Hair follicular keratinocyte (primary cell): ENCODE measurements around the gene TMEM150B. TPM values are rescaled to one million over a fixed set of nuclear protein-coding genes. Genes with fewer than 3 reads are reported as not detected.

Experiments
- total RNA-seq: library from RNA; depleted of rRNA; stranded (reverse); fragments of >200 nt; gene quantifications from 2 replicates; pipeline ENCODE4 v1.2.3, GENCODE V29; 2015

TMEM150B gene, protein sequence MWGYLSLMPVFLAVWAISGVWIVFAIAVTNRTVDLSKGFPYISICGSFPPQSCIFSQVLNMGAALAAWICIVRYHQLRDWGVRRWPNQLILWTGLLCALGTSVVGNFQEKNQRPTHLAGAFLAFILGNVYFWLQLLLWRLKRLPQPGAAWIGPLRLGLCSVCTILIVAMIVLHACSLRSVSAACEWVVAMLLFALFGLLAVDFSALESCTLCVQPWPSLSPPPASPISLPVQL
- total RNA-seq, result not detected in 2 replicates

GRCh38 chr19:55325172-55325571 lies at the start of gene TMEM150B:
Gene TMEM150B (minus strand): TSS chr19:55325341. CDS start chr19:55321036, 4,305 bp downstream.

DNA sequence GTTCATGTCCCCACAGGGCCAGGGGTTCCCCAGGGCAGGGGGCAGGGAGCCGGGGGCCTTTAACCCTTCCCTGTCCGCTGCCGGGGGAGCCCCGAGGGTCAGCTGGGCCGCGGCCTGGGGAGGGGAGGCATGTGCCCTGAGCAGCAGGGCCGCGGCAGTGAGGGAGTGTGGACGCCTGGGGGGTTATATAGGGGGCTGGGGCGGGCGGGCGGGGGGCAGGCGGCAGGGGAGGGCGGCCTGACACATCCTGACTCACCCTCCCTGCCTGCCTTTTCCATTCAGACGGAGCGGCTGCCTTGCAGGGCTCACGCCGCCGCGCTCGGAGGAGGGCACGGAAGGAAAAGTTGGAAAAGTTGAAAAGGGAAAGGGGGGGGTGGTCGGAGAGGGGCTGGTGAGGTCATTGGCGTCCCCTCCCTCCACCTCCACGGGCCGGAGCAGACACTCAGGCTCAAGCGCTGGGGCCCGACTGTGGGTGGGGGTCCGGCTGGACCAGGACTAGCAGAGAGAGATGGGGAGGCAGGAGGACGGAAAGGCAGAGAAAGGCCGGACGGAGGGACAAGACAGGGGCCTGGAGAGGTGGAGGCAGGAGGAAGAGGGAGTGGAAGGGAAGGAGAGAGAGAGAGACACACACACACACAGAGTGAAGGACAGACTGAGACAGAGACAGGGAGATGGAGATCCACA lies 45.3 kb upstream of the TMEM150B start, which contains the start of gene IL11:
Gene IL11, minus strand, starts transcription at position 159 of the 684 bp plus-strand sequence. Its CDS starts 153 bp downstream, at position 6.

DNA sequence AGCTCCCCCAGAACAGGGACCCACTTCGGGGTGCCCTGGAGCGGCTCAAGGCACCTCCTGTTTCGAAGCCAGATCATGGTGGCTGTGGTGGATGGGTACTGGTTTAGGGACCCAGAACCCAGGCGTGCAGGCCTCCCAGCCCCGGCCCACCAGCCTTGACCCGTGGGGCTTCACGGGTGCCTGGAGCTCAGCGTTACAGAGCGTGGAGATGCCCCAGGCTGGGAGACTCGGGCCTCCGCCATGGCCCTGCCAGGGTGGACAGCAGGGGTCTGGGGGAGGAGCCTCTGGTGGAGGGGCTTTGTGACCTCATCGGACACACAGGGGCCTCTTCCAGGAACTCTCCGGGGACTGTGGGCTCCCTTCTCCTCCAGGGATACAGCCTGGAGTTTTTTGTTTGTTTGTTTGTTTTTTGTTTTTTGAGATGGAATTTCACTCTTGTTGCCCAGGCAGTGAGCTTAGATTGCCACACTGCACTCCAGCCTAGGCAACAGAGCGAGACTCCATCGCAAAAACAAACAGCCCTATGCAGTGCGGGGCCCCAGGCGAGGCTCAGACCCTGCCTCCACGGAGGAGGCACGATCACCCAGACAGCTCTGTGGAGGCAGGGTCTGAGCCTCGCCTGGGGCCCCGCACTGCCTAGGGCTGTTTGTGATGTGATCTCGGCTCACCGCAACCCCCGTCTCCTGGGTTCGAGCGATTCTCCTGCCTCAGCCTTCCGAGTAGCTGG lies 38.0 kb upstream of the TMEM150B start, which contains the start of gene GARIN5B:
Gene GARIN5B, minus strand, starts transcription at position 271 of the 727 bp plus-strand sequence. Its CDS starts 194 bp downstream, at position 77.

DNA sequence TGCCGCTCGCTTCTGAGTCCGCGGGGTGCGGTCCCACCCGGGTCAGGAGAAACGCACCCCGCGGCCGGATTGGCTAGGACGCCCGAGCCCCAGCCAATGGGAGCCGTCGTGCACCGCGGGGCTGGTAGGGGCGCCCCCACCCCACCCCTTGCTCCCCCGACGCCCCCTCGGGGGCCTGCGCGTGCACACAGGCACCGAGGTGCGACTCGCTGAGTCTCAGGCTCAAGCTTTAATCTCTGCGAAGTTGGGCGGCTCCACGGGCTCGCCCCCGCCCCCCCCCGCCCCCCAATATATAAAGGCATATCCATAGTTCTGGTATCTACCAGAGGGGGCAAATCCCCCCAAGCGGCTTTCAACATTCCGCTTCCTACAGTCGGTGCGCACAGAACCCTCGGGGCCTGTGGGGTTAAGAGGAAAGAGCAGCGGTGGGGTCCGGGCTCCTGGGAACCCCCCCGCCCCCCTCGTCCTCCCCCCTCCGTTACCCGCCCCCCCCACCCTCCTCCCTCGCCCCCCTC lies 29.6 kb upstream of the TMEM150B start, which contains the start of gene COX6B2:
Gene COX6B2, minus strand, starts transcription at position 22 of the 515 bp plus-strand sequence. CDS start 198 bp downstream, outside the sequence.

GRCh38 chr19:55339105-55339888 lies 14.2 kb upstream of the TMEM150B start, which contains the start of gene KMT5C:
Gene KMT5C (plus strand): TSS chr19:55339876. CDS start chr19:55341937, 2,061 bp downstream.

GRCh38 chr19:55283548-55284377 lies 41.4 kb downstream of the TMEM150B start, which contains the start of gene BRSK1:
Gene BRSK1 (plus strand): TSS chr19:55283997. CDS start chr19:55284443, 446 bp downstream.

GRCh38 chr19:55279770-55280643 lies 45.1 kb downstream of the TMEM150B start, which contains the start of gene HSPBP1:
Gene HSPBP1 (minus strand): TSS chr19:55280110. CDS start chr19:55279608, 502 bp downstream.

Other genes starting within 250 kb of the TMEM150B start
- gene EPS8L1, start 249.5 kb downstream of the TMEM150B start, total RNA-seq, result 28.7 and 45.1 TPM in 2 replicates
- gene PPP1R12C, start 207.7 kb downstream of the TMEM150B start, total RNA-seq, result 26.6 and 38.4 TPM in 2 replicates
- 44.4 and 145 TPM in 2 replicates for gene TNNT1, start 176.1 kb downstream of the TMEM150B start, total RNA-seq
- gene TNNI3, start 167.6 kb downstream of the TMEM150B start, total RNA-seq, result 2.6 and 4.0 TPM in 2 replicates
- 0.23 and 1.3 TPM in 2 replicates for gene DNAAF3, start 158.7 kb downstream of the TMEM150B start, total RNA-seq
- gene SYT5, start 145.1 kb downstream of the TMEM150B start, total RNA-seq, result 0.04 and 2.2 TPM in 2 replicates
- gene PTPRH, start 115.8 kb downstream of the TMEM150B start, total RNA-seq, result 0.08 and 0.57 TPM in 2 replicates
- 0.95 and 1.6 TPM in 2 replicates for gene TMEM86B, start 96.6 kb downstream of the TMEM150B start, total RNA-seq
- 33.8 and 38.8 TPM in 2 replicates for gene PPP6R1, start 66.3 kb downstream of the TMEM150B start, total RNA-seq
- gene HSPBP1, start 45.2 kb downstream of the TMEM150B start, total RNA-seq, result 41.6 and 79.3 TPM in 2 replicates
- 1.7 and 2.3 TPM in 2 replicates for gene BRSK1, start 41.3 kb downstream of the TMEM150B start, total RNA-seq
- 6.9 and 11.9 TPM in 2 replicates for gene KMT5C, start 14.5 kb upstream of the TMEM150B start, total RNA-seq
- 0.42 and 0.55 TPM in 2 replicates for gene COX6B2, start 29.4 kb upstream of the TMEM150B start, total RNA-seq
- gene GARIN5B, start 37.9 kb upstream of the TMEM150B start, total RNA-seq, result not detected in 2 replicates
- gene IL11, start 45.1 kb upstream of the TMEM150B start, total RNA-seq, result 2.9 and 7.0 TPM in 2 replicates
- gene TMEM190, start 51.5 kb upstream of the TMEM150B start, total RNA-seq, result not detected in 2 replicates
- 11.9 and 16.4 TPM in 2 replicates for gene TMEM238, start 59.0 kb upstream of the TMEM150B start, total RNA-seq
- 297 and 300 TPM in 2 replicates for gene RPL28, start 60.6 kb upstream of the TMEM150B start, total RNA-seq
- 107 and 271 TPM in 2 replicates for gene UBE2S, start 82.4 kb upstream of the TMEM150B start, total RNA-seq
- not detected in 2 replicates for gene SHISA7, start 118.0 kb upstream of the TMEM150B start, total RNA-seq
- 132 and 147 TPM in 2 replicates for gene ISOC2, start 136.3 kb upstream of the TMEM150B start, total RNA-seq
- gene C19orf85, start 139.4 kb upstream of the TMEM150B start, total RNA-seq, result not detected in 2 replicates
- 8.6 and 15.3 TPM in 2 replicates for gene ZNF628, start 151.3 kb upstream of the TMEM150B start, total RNA-seq
- 12.7 and 16.3 TPM in 2 replicates for gene NAT14, start 159.8 kb upstream of the TMEM150B start, total RNA-seq
- gene SSC5D, start 163.1 kb upstream of the TMEM150B start, total RNA-seq, result 0.31 TPM in 1 of 2 replicates, not detected in the other
- not detected in 2 replicates for gene SBK2, start 211.8 kb upstream of the TMEM150B start, total RNA-seq
- not detected in 2 replicates for gene SBK3, start 220.2 kb upstream of the TMEM150B start, total RNA-seq